ENCODE data around the gene SPHK1.

Gene SPHK1

GRCh38 chr17:76431509-76431908, 47.1 kb downstream of the SPHK1 start:
- no peak overlapping the region; the same call in 1 of the 2 replicates for H3K27ac ChIP-seq
- POLR2A ChIA-PET (ENCODE audit: low non-redundant PET) = no interaction called here
- TF ChIP-seq CTCF (conservative IDR thresholded peaks at IDR 0.05; ENCODE audit: low read depth) = no peak
- DNase-seq (ENCODE audit: low spot score) = no peak
- CTCF ChIA-PET = interaction anchor here (0.6 kb wide), 1 partner anchor 252 kb away, joined by 3 read pairs; no protein-coding TSS in a partner anchor

- no peak overlapping the region for H3K27ac ChIP-seq
- DNase-seq (ENCODE audit: low spot score) = no peak
- CTCF ChIA-PET = no interaction called here
- no peak for TF ChIP-seq CTCF (conservative IDR thresholded peaks at IDR 0.05; ENCODE audit: low read depth)
- POLR2A ChIA-PET (ENCODE audit: low non-redundant PET) = no interaction called here
Measured at GRCh38 chr17:76432004-76432403, 47.6 kb downstream of the SPHK1 start.

GRCh38 chr17:76432712-76433336, 48.4 kb downstream of the SPHK1 start:
- no peak for DNase-seq (ENCODE audit: low spot score)
- CTCF ChIA-PET = no interaction called here
- POLR2A ChIA-PET (ENCODE audit: low non-redundant PET) = no interaction called here
- 0 out of 2 replicates have a peak, but pooled peaks have one; percentile 30 for TF ChIP-seq CTCF (conservative IDR thresholded peaks at IDR 0.05; ENCODE audit: low read depth)
- no peak overlapping the region for H3K27ac ChIP-seq

DNA sequence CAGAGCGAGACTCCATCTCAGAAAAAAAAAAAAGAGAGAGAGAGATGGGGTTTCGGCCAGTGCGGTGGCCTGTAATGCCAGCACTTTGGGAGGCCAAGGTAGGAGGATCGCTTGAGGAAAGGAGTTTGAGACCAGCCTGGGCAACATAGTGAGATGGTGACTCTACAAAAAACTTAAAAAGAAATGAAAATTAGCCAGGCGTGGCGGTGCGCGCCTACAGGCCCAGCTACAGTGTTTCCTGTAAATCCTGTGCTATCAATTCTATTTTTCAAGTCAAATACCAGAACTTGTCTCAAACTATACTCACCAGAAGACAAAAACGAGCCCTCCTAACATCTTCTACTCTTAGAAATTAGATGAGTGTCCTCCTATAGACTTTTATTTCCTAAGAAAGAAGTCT, 49.3 kb downstream of the SPHK1 start:
- H3K27ac ChIP-seq = no peak overlapping the region
- CTCF ChIA-PET = no interaction called here
- TF ChIP-seq CTCF (conservative IDR thresholded peaks at IDR 0.05; ENCODE audit: low read depth) = no peak
- no peak for DNase-seq (ENCODE audit: low spot score)
- POLR2A ChIA-PET (ENCODE audit: low non-redundant PET) = no interaction called here

GRCh38 chr17:76434870-76435269, 50.5 kb downstream of the SPHK1 start:
- H3K27ac ChIP-seq = no peak overlapping the region
- ChIA-PET POLR2A (ENCODE audit: low non-redundant PET) (no interaction called here), CTCF (interaction anchor here (0.6 kb wide), 2 partner anchors 17 to 256 kb away, joined by 3 to 5 read pairs; no protein-coding TSS in a partner anchor)
- no peak for TF ChIP-seq CTCF (conservative IDR thresholded peaks at IDR 0.05; ENCODE audit: low read depth)
- DNase-seq (ENCODE audit: low spot score) = no peak

DNA sequence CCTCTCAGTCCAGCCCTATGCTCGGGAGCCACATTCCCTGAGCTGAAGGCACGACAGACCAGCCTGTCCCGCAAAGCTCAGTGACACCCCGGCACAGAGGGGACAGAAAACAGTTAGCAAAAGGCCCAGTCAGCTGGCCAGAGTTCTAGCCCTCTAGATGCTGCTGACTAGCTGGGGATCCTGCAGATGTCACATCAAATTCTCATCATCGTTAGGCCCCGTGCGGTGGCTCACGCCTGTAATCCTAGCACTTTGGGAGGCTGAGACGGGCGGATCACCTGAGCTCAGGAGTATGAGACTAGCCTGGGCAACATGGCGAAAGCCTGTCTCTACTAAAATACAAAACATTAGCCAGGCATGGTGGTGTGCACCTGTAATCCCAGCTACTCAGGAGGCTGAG, 51.3 kb downstream of the SPHK1 start:
- H3K27ac ChIP-seq = peak overlapping the region; percentile 9; the same call in 1 of the 2 replicates
- ChIA-PET POLR2A (ENCODE audit: low non-redundant PET) (no interaction called here), CTCF (no interaction called here)
- no peak for DNase-seq (ENCODE audit: low spot score)
- no peak for TF ChIP-seq CTCF (conservative IDR thresholded peaks at IDR 0.05; ENCODE audit: low read depth)

Measured in RWPE1 (cell line).